Cardiac fibroblast (primary cell): ENCODE measurements around the gene POU2F1.

ENCODE experiments used
- DNase-seq, 2 donors: peaks; one replicate each; pipeline versions ENCODE4 v3.0.0 to v3.0.0-alpha.2; 2010; ENCODE audit warnings: low read depth in 2 of 2
- H3K4me3 ChIP-seq, 2 donors: replicated peaks in 1 of 2; 1 replicate in 1 of 2; 2 replicates in 1 of 2; pipeline ENCODE4 v1.5.1; 2011; ENCODE audit warnings: low read depth in 2 of 2, low read length in 2 of 2, mild to moderate bottlenecking in 2 of 2, moderate library complexity in 1 of 2
- CTCF ChIP-seq: IDR thresholded peaks from one replicate; pipeline ENCODE4 v1.5.1; 2011; ENCODE audit warnings: low read depth, mild to moderate bottlenecking, low read length, inconsistent platforms

The POU2F1 gene

GRCh38 chr1:167322483-167322882 is 101.8 kb downstream of the POU2F1 start:
- no peak for DNase-seq
- TF ChIP-seq CTCF, result no peak
- no peak overlapping the region for H3K4me3 ChIP-seq

GRCh38 chr1:167325151-167325550 is 104.5 kb downstream of the POU2F1 start:
- TF ChIP-seq CTCF, result no peak

GRCh38 chr1:167328306-167328815 is 107.7 kb downstream of the POU2F1 start:
- no peak for TF ChIP-seq CTCF
- no peak for DNase-seq
- H3K4me3 ChIP-seq, result no peak overlapping the region

More at GRCh38 chr1:167325151-167325550, 104.5 kb downstream of the POU2F1 start:
- DNase-seq, result no peak
- H3K4me3 ChIP-seq, result no peak overlapping the region

GRCh38 chr1:167328816-167329483 is 108.3 kb downstream of the POU2F1 start:
- no peak overlapping the region for H3K4me3 ChIP-seq
- DNase-seq, result no peak
- no peak for TF ChIP-seq CTCF

- DNase-seq, result no peak
- no peak for TF ChIP-seq CTCF
- H3K4me3 ChIP-seq, result no peak overlapping the region
Measured at GRCh38 chr1:167330601-167331293, 110.1 kb downstream of the POU2F1 start.

GRCh38 chr1:167331650-167332049 is 111.0 kb downstream of the POU2F1 start:
- TF ChIP-seq CTCF, result no peak
- no peak overlapping the region for H3K4me3 ChIP-seq
- no peak for DNase-seq
